Parathyroid adenoma (tissue), 2 donors: Measurements from ENCODE around the gene SLC5A3.

Experiments used
- H2AFZ ChIP-seq: fragments of 300-600 bp; sonication (generic); one replicate; pipeline ENCODE4 v1.7.0; 2017; ENCODE audit warnings: antibody characterized with exemption, mild to moderate bottlenecking
- H3K27ac ChIP-seq: fragments of 300-600 bp; sonication (generic); one replicate; pipeline ENCODE4 v1.7.0; 2017
- H3K27me3 ChIP-seq: fragments of 300-600 bp; sonication (generic); one replicate; pipeline ENCODE4 v1.7.0; 2017; ENCODE audit warnings: low read length; ENCODE audit not compliant: control insufficient read depth, insufficient read depth
- H3K36me3 ChIP-seq: fragments of 300-600 bp; sonication (generic); one replicate; pipeline ENCODE4 v1.7.0; 2017; ENCODE audit warnings: low read length; ENCODE audit not compliant: control insufficient read depth, insufficient read depth
- H3K4me1 ChIP-seq: fragments of 300-600 bp; sonication (generic); one replicate; pipeline ENCODE4 v1.7.0; 2017; ENCODE audit warnings: control low read depth
- H3K4me2 ChIP-seq: fragments of 300-600 bp; sonication (generic); one replicate; pipeline ENCODE4 v1.7.0; 2017; ENCODE audit warnings: low read length
- H3K4me3 ChIP-seq: fragments of 300-600 bp; sonication (generic); one replicate; pipeline ENCODE4 v1.7.0; 2017; ENCODE audit warnings: low read depth, low read length
- H3K79me2 ChIP-seq: fragments of 300-600 bp; sonication (generic); one replicate; pipeline ENCODE4 v1.7.0; 2017; ENCODE audit warnings: control low read depth
- H3K9ac ChIP-seq: fragments of 300-600 bp; sonication (generic); one replicate; pipeline ENCODE4 v1.7.0; 2017; ENCODE audit warnings: mild to moderate bottlenecking
- H3K9me3 ChIP-seq: fragments of 300-600 bp; sonication (generic); one replicate; pipeline ENCODE4 v1.7.0; 2017; ENCODE audit warnings: low read length; ENCODE audit not compliant: control insufficient read depth
- TF ChIP-seq, protein P1 (sequence below): fragments of 300-600 bp; sonication (generic); IDR thresholded peaks from one replicate; pipeline ENCODE4 v1.7.0; 2017; ENCODE audit warnings: antibody characterized with exemption, mild to moderate bottlenecking
- donor health status: primary hyperparathyroidism.

SLC5A3 gene

DNA sequence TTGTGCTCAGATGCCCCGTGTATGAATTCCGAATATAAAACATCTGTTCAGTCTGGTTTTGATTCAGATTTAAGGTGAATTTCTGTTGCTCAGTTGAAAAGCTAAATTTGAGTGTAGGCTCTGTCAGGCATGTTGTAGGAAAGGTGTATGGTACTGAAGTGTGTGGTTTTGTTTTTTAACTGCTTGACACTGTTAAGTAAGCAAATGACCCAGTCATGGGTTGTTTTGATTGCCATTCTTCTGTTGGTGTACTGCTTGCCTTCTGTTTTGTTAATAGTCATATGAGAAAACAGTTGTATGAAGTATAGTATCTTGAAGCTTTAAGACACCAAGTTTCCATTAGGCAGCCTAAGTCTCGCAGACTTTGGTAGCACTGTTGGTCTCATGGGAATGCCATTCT is 10.0 kb downstream of the SLC5A3 start:
- Histone ChIP-seq H3K4me1 (peaks cover 6% of the 10 kb centered on the region), H3K4me3 (no peak overlapping the region), H3K4me2 (no peak overlapping the region), H3K27me3 (no peaks in the 10 kb centered on the region), H3K79me2 (peaks cover 18% of the 10 kb centered on the region), H3K36me3 (no peaks in the 10 kb centered on the region), H3K9ac (no peak overlapping the region), H2AFZ (no peak overlapping the region), H3K27ac (no peak overlapping the region), H3K9me3 (no peaks in the 10 kb centered on the region)
- TF ChIP-seq, protein P1, sequence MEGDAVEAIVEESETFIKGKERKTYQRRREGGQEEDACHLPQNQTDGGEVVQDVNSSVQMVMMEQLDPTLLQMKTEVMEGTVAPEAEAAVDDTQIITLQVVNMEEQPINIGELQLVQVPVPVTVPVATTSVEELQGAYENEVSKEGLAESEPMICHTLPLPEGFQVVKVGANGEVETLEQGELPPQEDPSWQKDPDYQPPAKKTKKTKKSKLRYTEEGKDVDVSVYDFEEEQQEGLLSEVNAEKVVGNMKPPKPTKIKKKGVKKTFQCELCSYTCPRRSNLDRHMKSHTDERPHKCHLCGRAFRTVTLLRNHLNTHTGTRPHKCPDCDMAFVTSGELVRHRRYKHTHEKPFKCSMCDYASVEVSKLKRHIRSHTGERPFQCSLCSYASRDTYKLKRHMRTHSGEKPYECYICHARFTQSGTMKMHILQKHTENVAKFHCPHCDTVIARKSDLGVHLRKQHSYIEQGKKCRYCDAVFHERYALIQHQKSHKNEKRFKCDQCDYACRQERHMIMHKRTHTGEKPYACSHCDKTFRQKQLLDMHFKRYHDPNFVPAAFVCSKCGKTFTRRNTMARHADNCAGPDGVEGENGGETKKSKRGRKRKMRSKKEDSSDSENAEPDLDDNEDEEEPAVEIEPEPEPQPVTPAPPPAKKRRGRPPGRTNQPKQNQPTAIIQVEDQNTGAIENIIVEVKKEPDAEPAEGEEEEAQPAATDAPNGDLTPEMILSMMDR, result no peak

DNA sequence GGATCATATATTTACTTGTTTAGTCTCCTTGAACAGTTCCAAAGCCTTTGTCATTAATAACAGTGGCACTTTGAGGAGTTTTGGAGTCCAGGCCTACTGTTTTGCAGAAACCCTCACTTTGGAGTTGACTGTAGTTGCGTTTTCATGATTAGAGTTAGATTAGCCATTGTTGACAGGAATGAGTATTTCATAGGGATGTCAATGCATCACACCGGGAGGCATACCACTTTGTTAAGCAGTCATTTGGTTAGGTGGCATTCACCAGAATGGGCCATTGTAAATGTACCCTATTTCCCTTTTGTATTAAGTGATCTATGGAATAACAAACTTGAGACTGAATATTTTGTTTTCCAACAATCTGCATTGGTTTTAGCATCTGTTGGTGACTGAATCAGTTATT is 11.8 kb downstream of the SLC5A3 start:
- Histone ChIP-seq H3K36me3 (no peaks in the 10 kb centered on the region), H3K27me3 (no peaks in the 10 kb centered on the region), H3K4me1 (peaks cover 6% of the 10 kb centered on the region), H3K4me3 (no peak overlapping the region), H2AFZ (no peak overlapping the region), H3K9me3 (no peaks in the 10 kb centered on the region), H3K4me2 (no peak overlapping the region), H3K9ac (no peak overlapping the region), H3K79me2 (peaks cover 18% of the 10 kb centered on the region), H3K27ac (no peak overlapping the region)
- TF ChIP-seq, protein P1, result no peak

DNA sequence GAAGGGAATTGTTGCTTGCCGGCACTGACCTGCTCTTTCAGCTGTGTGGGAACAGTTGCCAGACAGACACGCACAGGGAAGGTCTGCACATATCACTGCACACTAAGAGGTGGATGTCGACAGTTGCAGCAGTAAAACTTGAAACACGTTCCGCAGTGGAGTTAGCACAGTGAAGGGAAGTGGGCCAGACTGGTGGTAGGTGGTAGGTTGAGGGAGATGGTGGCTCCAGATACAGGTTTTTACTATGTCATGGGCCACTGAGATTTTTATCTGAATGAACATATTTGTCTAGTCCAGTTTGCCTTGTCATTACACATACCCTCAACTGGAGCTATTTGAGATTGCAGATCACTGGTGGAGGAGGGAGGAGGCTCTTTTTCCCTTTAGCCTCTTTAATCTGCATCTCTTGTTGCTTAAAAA is 13.5 kb downstream of the SLC5A3 start:
- Histone ChIP-seq H3K36me3 (no peaks in the 10 kb centered on the region), H3K79me2 (peaks cover 12% of the 10 kb centered on the region), H3K9me3 (no peaks in the 10 kb centered on the region), H3K27ac (no peak overlapping the region), H3K27me3 (no peaks in the 10 kb centered on the region), H2AFZ (no peak overlapping the region), H3K4me3 (no peak overlapping the region), H3K9ac (no peak overlapping the region), H3K4me2 (no peak overlapping the region), H3K4me1 (peaks cover 6% of the 10 kb centered on the region)
- TF ChIP-seq, protein P1, result no peak

DNA sequence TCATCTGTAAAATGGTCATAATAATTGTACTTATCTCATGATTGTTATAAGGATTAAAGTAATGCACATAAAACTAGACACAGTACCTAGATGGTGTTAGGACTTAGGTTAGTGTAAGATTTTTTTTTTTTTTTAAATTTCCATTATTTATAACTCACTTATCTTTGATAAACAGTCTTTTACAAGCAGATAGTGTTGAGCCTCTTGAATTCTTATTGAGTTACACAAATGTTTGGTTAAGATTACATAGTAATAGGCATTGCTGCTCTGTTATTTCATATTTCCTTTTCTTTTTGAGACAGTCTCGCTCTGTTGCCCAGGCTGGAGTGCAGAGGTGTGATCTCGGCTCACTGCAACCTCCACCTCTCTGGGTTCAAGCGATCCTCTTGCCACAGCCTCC is 15.4 kb downstream of the SLC5A3 start:
- TF ChIP-seq, protein P1, result no peak
- no peaks in the 10 kb centered on the region for H3K9me3 ChIP-seq
- peaks cover 6% of the 10 kb centered on the region for H3K4me1 ChIP-seq
- H3K4me2 ChIP-seq, result no peak overlapping the region
- no peak overlapping the region for H3K4me3 ChIP-seq
- no peak overlapping the region for H3K27ac ChIP-seq
- no peaks in the 10 kb centered on the region for H3K36me3 ChIP-seq
- no peaks in the 10 kb centered on the region for H3K27me3 ChIP-seq
- H3K79me2 ChIP-seq, result peaks cover 10% of the 10 kb centered on the region
- no peak overlapping the region for H3K9ac ChIP-seq
- H2AFZ ChIP-seq, result no peak overlapping the region

DNA sequence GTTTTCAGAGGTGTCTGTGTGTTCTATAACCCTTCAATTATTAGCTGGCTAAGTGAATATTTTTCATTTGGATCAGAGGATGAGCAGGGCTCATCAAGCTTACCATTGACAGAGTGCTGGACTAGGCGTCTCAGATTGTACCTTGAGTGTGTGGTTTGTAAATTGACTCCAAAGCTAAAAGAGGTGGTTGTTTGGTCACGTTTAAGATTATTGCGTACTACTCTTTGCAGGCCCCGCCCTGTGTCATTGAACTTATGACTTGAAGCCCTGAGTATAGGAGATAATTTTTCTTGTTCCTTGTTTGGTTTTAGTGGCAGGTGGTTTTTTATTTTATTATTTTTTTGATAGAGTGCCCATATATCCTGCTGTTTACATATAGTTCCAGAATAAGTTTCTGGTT is 17.7 kb downstream of the SLC5A3 start:
- TF ChIP-seq, protein P1, result no peak
- no peak overlapping the region for H3K4me3 ChIP-seq
- H3K4me1 ChIP-seq, result peaks cover 6% of the 10 kb centered on the region

More for the DNA sequence above, 17.7 kb downstream of the SLC5A3 start:
- Histone ChIP-seq H3K9me3 (no peaks in the 10 kb centered on the region), H3K79me2 (peaks cover 6% of the 10 kb centered on the region), H2AFZ (no peak overlapping the region), H3K27ac (no peak overlapping the region), H3K9ac (no peak overlapping the region), H3K4me2 (no peak overlapping the region), H3K36me3 (no peaks in the 10 kb centered on the region), H3K27me3 (no peaks in the 10 kb centered on the region)
